Stromal cell of bone marrow (primary cell): ENCODE data around the gene LILRB4.
"Not testable (repeated sequence)": the region's sequence is repeated elsewhere in the genome, so short reads cannot be mapped to it uniquely, and the experiment has no call there.

Experiments
- DNase-seq: peaks from one replicate; pipeline ENCODE4 v3.0.0-alpha.2; 2012; ENCODE audit warnings: low read depth

The LILRB4 gene

DNA sequence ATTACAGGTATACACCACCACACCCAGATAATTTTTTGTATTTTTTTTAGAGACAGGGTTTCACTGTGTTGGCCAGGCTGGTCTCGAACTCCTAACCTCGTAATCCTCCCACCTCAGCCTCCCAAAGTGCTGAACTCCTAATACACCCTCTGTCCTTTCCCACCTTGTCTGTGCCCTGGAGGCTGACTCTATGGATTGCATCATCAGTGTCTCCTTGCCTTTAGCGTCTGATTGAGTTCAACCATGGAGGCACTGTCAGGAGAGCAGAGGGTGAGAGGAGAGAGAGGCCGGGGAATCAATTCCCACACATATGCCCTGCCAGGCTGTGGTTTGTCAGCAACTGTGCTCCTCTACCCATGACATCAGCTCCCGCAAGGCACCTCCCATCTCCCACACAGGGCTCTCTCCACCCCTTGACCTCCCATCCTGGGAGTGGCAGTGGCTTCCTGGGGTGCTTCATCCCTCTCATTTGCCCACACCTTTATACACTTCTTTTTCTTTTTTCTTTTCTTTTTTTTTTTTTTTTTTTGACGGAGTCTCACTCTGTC lies 12.6 kb upstream of the LILRB4 start:
- DNase-seq: no peak

DNA sequence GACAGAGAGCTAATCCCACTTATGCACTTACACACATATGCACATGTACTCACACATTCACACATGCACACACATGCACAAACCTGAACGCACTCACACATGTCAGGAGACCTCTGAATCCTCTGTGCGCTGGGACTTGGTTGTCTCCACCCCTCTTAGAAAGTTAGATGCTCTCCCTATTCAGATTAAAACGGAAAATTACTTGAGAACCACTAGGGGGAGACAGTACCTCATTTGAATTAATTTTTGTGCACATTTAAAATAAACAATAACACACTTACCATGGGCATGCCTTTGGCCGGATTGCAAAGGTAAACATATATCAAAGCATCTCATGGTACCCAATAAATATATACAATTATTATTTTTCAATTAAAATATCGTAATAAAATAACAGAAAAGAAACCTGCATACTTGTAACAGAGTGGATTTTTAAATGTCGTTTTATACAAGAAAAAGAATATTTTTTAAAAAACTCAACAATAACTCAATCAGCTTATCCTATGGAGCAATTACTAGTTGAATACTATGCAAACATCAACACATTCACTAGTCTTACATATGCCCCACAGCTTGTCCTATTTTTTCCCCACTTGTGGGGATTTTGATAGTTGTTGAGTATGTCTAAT lies 9.5 kb upstream of the LILRB4 start:
- DNase-seq: peak; percentile 2

DNA sequence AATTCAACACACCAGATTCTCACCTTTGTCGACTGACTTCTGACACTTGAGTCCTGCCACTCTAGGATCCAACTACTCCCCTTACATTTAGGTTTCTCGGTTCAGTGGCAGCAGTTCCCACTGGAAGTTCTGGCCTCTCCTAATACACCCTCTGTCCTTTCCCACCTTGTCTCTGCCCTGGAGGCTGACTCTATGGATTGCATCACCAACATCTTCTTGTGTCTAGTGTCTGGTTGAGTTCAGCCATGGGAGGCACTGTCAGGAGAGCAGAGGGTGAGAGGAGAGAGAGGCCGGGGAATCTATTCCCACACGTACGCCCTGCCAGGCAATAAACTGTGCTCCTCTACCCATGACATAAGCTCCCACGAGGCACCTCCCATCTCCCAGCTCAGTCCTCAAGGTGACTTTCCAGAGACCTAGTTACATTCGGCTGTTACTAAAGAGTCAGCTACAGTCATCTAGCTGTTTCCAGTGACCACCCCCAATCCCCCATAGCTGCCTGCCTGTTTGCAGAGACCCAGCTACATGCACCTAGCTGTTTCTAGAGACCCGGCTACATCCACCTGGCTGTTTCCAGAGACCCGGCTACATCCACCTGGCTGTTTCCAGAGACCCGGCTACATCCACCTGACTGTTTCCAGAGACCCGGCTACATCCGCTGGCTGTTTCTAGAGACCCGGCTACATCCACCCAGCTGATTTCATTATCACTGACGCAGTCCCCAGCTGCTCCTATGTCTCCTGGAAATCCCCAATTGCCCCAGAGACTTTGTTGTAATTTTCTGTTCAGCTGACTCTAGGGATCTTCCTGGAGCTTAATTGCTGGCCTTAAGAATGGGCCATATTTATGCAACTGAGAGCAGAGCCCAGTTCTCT lies 8.1 kb upstream of the LILRB4 start:
- no peak for DNase-seq

DNA sequence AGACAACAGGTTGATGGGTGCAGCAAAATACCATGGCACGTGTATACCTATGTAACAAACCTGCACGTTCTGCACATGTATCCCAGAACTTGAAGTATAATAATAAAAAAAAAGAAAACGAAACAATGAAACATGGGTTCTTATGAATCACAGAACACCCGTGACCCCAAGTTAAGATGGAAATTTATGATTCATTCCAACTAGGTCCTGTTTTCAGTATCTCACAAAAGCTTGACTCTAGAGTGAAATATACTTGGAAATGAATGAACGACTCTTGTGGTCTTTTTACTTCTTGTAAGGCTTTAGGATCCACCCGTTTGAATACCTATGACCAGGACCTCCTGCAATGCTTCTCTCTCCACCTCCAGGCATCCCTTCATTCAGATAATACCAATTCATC lies 3.5 kb upstream of the LILRB4 start:
- no peak for DNase-seq

DNA sequence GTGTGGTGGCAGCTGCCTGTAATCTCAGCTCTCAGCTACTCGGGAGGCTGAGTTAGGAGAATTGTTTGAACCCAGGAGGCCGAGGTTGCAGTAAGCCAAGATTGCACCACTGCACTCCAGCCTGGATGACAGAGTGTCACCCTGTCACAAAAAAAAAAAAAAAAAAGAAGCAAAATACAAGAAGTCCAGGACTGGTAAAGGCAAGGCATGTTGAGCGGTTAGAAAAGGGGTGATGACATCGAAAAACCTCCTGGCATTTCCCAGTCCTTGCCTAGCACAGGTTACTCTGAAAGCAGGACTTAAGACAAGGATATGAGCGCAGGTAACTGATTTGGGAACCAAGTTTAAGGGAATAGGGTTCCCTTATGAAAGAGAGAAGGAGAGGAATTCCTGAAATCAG lies 2.5 kb upstream of the LILRB4 start:
- no peak for DNase-seq

DNA sequence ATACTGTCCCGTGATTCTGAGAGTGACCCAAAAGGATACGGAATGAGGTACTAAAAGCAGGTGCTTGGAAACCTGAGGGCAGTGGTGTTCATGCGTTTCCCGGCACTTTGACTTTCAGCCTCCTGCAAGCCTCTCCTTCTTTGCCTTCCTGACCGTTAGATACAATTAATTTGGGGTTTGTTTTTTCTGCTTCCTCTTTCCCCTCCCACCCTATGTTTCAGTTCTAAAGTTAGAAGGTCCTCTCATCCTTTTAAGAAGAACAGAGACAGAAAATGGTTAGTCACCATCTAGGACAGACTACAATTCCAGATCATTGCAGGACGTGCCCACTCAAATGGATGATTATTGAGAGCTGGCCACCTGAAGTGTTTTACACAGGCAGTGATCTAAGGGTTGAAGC lies 1.8 kb upstream of the LILRB4 start:
- no peak for DNase-seq

DNA sequence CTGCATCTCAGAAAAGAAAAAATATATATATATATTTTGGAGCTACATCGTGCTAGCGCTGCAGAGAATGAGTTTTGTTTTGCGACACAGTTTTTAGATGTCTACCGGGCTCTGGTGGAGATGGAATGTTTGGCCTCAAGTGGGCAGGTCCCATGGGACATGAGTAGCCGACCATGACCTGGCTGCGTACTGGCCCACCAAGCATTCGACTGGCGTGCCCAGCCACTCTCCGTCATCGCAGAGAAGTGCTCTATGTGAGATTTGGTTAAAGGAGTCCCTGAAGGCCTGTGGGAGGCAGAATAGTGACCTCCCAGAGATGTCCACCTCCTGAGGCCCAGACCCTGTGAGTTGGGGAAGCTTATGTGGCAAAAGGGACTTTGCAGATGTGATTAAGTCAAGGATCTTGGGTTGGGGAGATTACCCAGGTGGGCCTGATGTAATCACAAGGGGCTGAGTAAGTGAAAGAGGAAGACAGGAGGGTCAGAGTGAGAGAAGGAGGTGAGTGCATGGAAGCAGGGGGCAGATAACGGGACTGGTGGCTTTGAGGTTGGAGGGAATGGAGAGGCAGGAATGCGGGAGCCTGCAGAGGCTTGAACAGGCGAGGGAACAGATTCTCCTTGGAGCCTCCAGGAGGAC lies 821 bp upstream of the LILRB4 start:
- DNase-seq: no peak

DNA sequence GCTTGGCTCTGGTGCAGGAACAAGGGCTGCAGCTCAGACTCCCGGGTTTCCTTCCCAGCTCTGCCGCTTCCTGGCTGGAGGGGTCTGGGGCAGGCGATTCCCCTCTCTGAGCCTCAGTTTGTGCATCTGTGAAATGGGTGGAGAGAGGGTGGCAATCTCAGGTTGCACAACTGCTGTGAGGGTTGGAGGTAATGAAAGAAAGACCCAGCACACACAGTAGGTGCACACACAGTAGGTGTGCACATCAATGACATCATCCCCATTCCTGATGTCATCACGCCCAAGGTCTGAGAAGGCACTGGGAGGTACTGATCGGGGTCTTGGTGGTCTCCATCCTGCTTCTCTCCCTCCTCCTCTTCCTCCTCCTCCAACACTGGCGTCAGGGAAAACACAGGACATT lies 2.7 kb downstream of the LILRB4 start:
- no peak for DNase-seq

DNA sequence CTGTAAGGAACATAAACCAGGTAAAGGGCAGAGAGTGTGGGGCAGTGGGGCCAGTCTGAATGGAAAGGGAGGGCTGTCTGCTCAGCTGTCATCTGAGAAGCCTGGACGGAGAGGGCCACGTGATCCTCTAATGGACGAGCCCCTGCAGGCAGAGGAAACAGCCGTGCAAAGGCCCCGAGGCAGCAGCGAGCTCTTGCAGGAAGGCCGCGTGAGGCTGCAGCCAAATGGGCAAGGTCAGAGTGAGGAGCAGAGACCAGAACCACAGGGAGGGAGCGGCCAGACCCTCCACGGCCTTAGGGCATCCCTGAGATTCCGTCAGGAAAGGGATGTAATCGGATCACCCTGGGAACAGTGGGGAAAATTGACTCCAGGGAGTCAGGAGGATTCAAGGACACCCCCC lies 4.4 kb downstream of the LILRB4 start:
- no peak for DNase-seq

DNA sequence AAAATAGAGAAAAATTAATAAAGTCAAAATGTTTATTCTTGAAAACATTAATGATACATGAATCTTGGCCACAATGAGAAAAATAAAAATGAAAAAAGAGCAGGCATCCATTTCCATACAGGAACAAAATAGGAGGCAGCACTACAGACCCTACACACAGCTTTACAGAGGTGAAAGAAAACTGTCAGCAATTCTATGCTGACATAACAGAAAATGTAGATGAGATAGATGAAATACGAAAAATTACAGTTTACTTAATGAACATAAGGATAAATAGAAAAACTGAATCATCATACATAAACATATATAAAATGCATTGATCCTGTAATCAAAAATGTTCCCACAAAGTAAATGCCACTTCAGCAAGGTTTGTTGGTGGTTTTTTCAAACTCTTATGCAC lies 5.6 kb downstream of the LILRB4 start:
- DNase-seq: no peak

DNA sequence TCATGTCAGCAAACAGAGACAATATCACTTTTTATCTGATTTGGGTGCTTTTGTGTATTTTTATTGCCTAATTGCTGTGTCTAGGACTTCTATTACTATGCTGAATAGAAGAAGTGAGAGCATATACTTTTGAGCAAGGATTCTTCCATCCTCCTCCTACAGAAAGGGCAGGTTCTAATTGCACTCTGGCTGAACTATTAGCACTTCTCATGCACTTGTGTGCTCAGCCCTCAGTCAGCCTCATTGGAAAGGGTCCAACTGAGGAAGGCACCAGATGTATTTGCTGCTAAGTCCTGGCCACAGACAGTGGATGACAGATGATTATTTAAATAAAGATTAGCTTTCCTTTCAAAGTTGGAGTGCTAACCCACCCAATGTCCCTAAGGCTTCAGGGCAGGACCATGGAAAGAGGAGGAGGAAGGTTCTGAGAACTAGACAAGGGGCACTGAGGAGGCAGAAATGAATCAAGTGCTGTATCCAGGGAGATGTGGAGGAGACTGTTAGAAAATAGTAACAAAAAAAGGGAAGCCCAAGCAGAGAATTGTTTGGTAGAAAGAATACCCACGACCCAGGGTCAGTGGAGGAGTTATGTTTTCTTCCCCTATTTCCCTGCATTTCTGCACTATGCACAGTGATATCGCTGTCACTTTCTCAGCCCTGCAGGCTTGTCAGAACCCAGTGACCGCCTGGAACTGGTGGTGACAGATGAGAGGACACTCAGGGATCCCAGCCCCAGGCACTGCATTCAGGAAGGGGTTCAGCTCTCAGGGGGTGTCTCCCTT lies 8.0 kb downstream of the LILRB4 start:
- no peak for DNase-seq

DNA sequence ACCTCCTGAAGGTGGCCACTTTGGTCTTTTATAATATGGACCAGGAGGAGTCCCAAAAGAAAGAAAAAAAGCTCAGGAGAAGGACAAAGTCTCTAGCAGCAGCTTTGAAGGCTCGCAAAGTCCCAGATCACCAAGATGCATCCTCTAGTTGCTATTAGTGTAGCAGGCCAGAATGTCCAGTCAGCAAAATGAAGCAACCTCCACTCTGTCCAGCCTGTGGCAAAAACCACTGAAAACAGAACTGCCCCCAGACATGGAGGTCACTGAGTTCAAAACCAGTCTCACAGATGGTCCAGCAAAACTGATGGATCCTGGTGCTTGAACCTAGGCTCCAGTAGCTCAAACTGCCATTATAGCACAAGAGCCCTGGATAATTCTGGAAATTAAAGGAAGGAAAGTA lies 10.4 kb downstream of the LILRB4 start:
- DNase-seq: no peak

DNA sequence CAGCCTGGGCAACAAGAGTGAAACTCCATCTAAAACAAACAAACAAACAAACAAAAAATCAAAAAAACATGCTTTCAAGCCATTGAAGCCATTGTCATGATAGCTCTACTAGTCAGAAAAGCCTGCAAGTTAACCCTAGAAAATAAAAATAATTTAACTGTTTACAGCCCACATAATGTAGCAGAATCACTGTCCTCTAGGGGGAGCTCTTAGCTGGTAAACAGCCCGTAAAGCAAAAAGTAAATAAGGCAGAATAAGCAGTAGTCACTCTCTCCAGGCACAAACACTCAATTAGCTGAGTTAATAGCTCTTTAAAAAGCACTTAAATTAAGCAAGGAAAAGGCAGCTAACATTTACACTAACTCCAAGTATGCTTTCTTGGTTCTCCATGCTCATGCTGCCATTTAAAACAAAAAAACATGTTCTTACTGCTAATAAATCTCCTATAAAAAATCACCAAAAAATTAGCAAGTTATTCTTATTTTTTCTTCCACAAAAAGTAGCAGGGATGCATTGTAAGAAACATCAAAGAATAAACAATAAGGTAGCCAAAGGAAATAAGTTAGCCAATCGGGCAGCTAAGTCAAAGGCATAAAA lies 11.3 kb downstream of the LILRB4 start:
- DNase-seq: no peak

DNA sequence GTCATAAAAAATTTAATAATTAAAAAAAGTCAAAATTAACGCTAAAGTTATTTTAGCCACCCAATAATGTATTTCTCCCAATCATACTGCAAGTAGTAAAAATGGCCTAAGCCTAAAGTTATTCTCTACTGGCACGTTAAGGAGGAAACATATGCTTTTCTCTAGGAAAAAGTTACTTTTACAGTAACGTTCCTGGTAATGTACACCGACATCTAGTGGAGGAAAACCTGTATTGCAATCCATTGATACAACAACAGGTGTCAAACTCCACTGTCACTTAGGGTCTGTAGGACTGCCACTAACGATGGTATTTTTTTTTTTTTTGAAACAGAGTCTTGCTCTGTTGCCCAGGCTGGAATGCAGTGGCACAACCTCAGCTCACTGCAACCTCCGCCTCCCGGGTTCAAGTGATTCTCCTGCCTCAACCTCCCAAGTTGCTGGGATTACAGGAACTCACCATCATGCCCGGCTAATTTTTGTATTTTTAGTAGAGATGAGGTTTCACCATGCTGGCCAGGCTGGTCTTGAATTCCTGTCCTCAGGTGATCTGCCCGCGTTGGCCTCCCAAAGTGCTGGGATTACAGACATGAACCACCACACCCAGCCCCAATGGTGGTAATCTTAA lies 13.5 kb downstream of the LILRB4 start:
- DNase-seq: peak; percentile 18

DNA sequence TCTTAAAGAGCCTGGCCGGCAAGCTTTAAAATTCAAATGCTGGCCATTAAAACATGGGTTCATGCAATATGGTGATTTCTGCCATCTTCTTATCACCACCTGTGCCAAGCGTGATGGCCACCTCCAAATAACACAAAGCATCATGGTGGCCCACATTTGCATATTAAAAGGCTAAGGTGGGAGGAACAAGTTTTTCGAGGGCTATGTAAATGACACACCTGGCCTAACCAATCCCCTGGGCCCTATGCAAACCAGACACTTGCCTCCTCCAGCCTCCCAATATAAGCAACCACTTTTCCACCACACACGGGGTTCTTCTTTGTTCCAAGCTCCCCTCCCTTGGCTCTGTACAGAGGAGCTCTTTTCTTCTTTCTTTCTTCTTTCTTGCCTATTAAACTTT lies 14.4 kb downstream of the LILRB4 start:
- DNase-seq: no peak

DNA sequence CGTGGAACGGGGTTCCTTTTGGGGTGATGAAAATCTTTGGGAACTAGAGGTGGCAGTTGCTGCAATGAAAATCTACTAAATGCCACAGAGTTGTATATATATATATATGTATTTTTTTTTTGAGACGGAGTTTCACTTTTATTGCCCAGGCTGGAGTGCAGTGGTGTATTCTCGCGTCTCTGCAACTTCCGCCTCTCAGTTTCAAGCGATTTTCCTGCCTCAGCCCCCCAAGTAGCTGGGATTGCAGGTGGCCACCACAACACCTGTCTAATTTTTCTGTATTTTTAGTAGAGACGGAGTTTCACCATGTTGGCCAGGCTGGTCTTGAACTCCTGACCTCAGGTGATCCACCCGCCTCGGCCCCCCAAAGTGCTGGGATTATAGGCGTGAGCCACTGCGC lies 18.8 kb downstream of the LILRB4 start:
- not testable (repeated sequence) for DNase-seq

DNA sequence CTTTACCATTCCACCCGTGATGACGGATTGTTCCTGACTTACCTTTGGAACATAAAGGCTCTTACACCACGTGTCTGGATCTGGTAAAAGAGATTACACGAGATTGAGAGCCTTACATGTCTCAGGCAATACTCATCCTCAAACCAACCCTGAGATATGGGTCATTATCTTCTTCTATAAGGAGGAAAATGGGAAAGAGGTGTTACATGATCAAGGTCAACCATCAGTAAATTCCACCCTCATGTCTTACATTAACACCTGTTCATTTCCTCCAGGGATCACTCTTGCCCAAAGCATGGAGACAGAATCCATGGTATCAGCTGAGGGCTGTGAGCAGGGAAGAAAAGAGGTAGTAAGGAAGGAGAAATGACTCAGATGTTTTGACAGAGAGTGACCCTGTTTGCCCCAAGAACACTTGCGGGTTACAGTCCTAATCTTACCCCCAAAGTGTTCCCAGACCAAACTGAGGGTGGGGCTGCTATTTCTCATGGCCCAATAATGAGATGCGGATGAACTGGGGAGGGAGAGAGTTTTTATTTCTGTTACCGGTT lies 19.6 kb downstream of the LILRB4 start:
- DNase-seq: no peak

DNA sequence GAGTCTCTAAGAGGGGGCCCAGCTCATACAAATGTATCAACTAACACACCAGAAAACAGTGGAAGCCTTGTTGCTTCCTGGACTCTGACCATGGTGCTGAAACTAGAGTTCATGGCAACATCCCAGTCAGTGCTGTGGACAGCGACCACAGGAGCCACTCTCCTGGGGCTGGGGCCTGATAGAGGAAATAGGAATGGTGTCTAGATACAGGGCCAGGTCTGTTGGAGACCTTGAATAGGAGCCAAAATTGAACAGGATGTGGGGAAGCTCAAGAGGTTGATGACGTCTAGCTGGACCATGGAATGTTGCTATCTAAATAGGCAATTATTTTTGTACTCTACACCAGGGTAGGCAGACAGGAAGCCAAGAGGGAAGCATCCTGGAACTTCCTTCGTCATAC lies 21.7 kb downstream of the LILRB4 start:
- DNase-seq: no peak

DNA sequence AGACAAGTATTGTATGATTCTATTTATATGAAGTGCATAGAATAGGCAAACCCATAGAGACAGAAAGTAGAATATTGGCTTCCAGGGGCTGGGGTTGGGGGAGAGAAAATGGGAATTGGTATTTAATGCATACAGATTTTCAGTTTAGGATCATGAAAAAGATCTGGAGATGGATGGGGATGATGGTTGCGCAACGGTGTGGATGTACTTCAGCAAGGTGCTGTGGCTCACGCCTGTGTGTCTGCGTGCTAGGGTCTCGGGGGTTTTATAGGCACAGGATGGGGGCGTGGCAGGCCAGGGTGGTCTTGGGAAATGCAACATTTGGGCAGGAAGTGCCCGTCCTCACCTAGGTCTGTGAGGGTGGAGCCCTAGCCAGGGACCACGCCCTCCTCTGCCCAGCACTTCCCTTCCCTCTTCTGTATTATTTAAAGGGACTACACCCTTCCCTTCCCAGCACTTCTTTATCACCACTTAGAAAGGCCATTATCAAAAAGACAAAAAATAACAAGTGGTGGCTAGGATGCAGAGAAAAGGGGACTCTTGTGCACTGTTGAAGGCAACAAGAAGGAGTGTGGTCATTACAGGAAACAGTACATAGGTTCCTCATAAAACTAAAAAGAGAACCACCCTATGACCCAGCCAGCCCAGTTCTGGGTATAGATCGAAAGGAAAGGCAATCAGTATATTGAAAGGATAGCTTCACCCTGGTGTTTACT lies 29.0 kb downstream of the LILRB4 start:
- no peak for DNase-seq

DNA sequence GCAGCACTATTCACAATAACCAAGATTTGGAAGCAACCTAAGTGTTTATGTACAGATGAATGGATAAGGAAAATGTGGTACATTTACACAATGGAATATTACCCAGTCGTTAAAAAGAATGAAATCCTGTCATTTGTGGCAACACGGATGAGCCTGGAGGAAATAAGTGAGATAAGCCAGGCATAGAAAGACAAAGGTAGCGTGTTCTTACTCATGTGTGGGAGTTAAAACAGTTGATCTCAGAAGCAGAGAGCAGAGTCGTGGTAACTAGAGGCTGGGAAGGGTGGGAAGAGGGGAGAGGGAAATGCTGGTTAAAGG lies 29.5 kb downstream of the LILRB4 start:
- DNase-seq: no peak

DNA sequence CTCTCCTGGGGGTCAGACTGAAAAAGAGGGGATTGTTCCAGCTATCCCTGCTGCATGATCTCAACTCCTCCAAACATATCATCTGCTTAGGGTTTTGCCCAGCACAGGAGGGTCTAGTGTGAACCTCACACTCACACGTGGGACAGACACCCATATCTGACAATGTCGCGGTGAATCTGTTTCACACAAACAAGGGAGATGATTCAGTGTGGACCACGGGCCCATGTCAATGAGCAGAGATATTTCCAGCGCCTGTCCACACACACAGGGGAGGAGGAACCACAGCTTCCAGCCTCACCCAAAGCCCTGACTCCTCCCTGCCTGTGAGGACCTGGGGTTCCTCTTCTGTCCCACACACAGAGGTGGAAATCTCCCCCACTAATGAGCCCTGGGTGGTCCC lies 31.9 kb downstream of the LILRB4 start:
- no peak for DNase-seq
